ENCODE measurements around the gene FSHR. TPM values are rescaled to one million over a fixed set of nuclear protein-coding genes. Genes with fewer than 3 reads are reported as not detected.

FSHR gene
- total RNA-seq, 1 donor from 2014 or later = 0.30 TPM

GRCh38 chr2:49108436-49108835 lies 45.9 kb downstream of the FSHR start:
- no peak overlapping the region for H3K27ac ChIP-seq (ENCODE audit: low read depth, low read length)
- Mint-ChIP-seq H3K36me3 (ENCODE audit: low read depth, unreplicated experiment) (no peaks in the 10 kb centered on the region), H3K4me1 (ENCODE audit: low read depth, unreplicated experiment) (no peaks in the 10 kb centered on the region), H3K27ac (ENCODE audit: unreplicated experiment) (no peak overlapping the region), H3K9me3 (ENCODE audit: unreplicated experiment) (peaks cover under 1% of the 10 kb centered on the region), H3K27me3 (ENCODE audit: low read depth, unreplicated experiment) (peaks cover 3% of the 10 kb centered on the region), H3K4me3 (ENCODE audit: unreplicated experiment) (no peak overlapping the region)
- H2AFZ ChIP-seq (ENCODE audit: low read depth, low read length) = no peak overlapping the region
- H3K4me3 ChIP-seq (ENCODE audit: insufficient read depth, low read depth, low read length) = no peak overlapping the region
- H3K79me2 ChIP-seq (ENCODE audit: insufficient read depth, low read length) = no peaks in the 10 kb centered on the region
- TF ChIP-seq CTCF (IDR thresholded peaks at IDR 0.05; ENCODE audit: insufficient read depth, low read depth, low read length) (no peak), EZH2 (IDR thresholded peaks at IDR 0.05; ENCODE audit: insufficient read depth, low read length) (no peak)
- H4K20me1 ChIP-seq (ENCODE audit: insufficient read depth, low read length) = no peaks in the 10 kb centered on the region
- no peaks in the 10 kb centered on the region for H3K27me3 ChIP-seq (ENCODE audit: insufficient read depth, low read length)
- H3K4me2 ChIP-seq (ENCODE audit: low read length) = no peak overlapping the region
- H3K4me1 ChIP-seq (ENCODE audit: insufficient read depth, low read length) = no peaks in the 10 kb centered on the region
- H3K9ac ChIP-seq (ENCODE audit: low read length) = no peak overlapping the region
- DNase-seq (ENCODE audit: low read depth) = no peak
- no peak for FAIRE-seq
- no peaks in the 10 kb centered on the region for H3K9me3 ChIP-seq (ENCODE audit: insufficient read depth, low read depth, low read length)
- no peaks in the 10 kb centered on the region for H3K36me3 ChIP-seq (ENCODE audit: insufficient read depth, low read length)

- Histone ChIP-seq H3K27me3 (ENCODE audit: insufficient read depth, low read length) (no peaks in the 10 kb centered on the region), H3K27ac (ENCODE audit: low read depth, low read length) (no peak overlapping the region), H3K4me1 (ENCODE audit: insufficient read depth, low read length) (no peaks in the 10 kb centered on the region), H3K4me2 (ENCODE audit: low read length) (no peak overlapping the region), H3K9ac (ENCODE audit: low read length) (no peak overlapping the region), H2AFZ (ENCODE audit: low read depth, low read length) (no peak overlapping the region), H3K36me3 (ENCODE audit: insufficient read depth, low read length) (no peaks in the 10 kb centered on the region), H3K79me2 (ENCODE audit: insufficient read depth, low read length) (no peaks in the 10 kb centered on the region), H3K4me3 (ENCODE audit: insufficient read depth, low read depth, low read length) (no peak overlapping the region), H4K20me1 (ENCODE audit: insufficient read depth, low read length) (no peaks in the 10 kb centered on the region), H3K9me3 (ENCODE audit: insufficient read depth, low read depth, low read length) (no peaks in the 10 kb centered on the region)
- Mint-ChIP-seq H3K27ac (ENCODE audit: unreplicated experiment) (no peak overlapping the region), H3K4me1 (ENCODE audit: low read depth, unreplicated experiment) (no peaks in the 10 kb centered on the region), H3K36me3 (ENCODE audit: low read depth, unreplicated experiment) (no peaks in the 10 kb centered on the region), H3K9me3 (ENCODE audit: unreplicated experiment) (peaks cover 3% of the 10 kb centered on the region), H3K4me3 (ENCODE audit: unreplicated experiment) (no peak overlapping the region), H3K27me3 (ENCODE audit: low read depth, unreplicated experiment) (peaks cover 3% of the 10 kb centered on the region)
- TF ChIP-seq EZH2 (IDR thresholded peaks at IDR 0.05; ENCODE audit: insufficient read depth, low read length) (no peak), CTCF (IDR thresholded peaks at IDR 0.05; ENCODE audit: insufficient read depth, low read depth, low read length) (no peak)
- FAIRE-seq = no peak
- DNase-seq (ENCODE audit: low read depth) = no peak
These were observed 48.8 kb downstream of the FSHR start for GRCh38 chr2:49105506-49105905.

- Histone ChIP-seq H3K27me3 (ENCODE audit: insufficient read depth, low read length) (no peaks in the 10 kb centered on the region), H3K4me3 (ENCODE audit: insufficient read depth, low read depth, low read length) (no peak overlapping the region), H3K36me3 (ENCODE audit: insufficient read depth, low read length) (no peaks in the 10 kb centered on the region), H2AFZ (ENCODE audit: low read depth, low read length) (no peak overlapping the region), H3K4me1 (ENCODE audit: insufficient read depth, low read length) (no peaks in the 10 kb centered on the region), H4K20me1 (ENCODE audit: insufficient read depth, low read length) (no peaks in the 10 kb centered on the region), H3K79me2 (ENCODE audit: insufficient read depth, low read length) (no peaks in the 10 kb centered on the region), H3K9me3 (ENCODE audit: insufficient read depth, low read depth, low read length) (no peaks in the 10 kb centered on the region), H3K4me2 (ENCODE audit: low read length) (no peak overlapping the region), H3K9ac (ENCODE audit: low read length) (no peak overlapping the region), H3K27ac (ENCODE audit: low read depth, low read length) (no peak overlapping the region)
- FAIRE-seq (no peak), DNase-seq (ENCODE audit: low read depth) (no peak)
- Mint-ChIP-seq H3K4me3 (ENCODE audit: unreplicated experiment) (no peak overlapping the region), H3K27me3 (ENCODE audit: low read depth, unreplicated experiment) (peaks cover 2% of the 10 kb centered on the region), H3K36me3 (ENCODE audit: low read depth, unreplicated experiment) (no peaks in the 10 kb centered on the region), H3K9me3 (ENCODE audit: unreplicated experiment) (peaks cover 3% of the 10 kb centered on the region), H3K4me1 (ENCODE audit: low read depth, unreplicated experiment) (no peaks in the 10 kb centered on the region), H3K27ac (ENCODE audit: unreplicated experiment) (no peak overlapping the region)
- TF ChIP-seq EZH2 (IDR thresholded peaks at IDR 0.05; ENCODE audit: insufficient read depth, low read length) (no peak), CTCF (IDR thresholded peaks at IDR 0.05; ENCODE audit: insufficient read depth, low read depth, low read length) (no peak)
These were observed 52.2 kb downstream of the FSHR start for GRCh38 chr2:49102146-49102545.
